H9 (cell line): ENCODE data around the gene DDX28. TPM values are rescaled to one million over a fixed set of nuclear protein-coding genes. Genes with fewer than 3 reads are reported as not detected.

Experiments
- DNase-seq: peaks from one replicate; pipeline ENCODE4 v3.0.0-alpha.2; 2017
- H2AFZ ChIP-seq: one replicate; pipeline ENCODE4 v1.6.1; 2013; ENCODE audit warnings: mild to moderate bottlenecking, low read length, control low read depth, moderate library complexity
- H2AK5ac ChIP-seq: 2 replicates; pipeline ENCODE4 v1.6.1; 2013; ENCODE audit warnings: low read length, control low read depth, mixed read lengths; ENCODE audit not compliant: insufficient read length
- H2BK120ac ChIP-seq: one replicate; pipeline ENCODE4 v1.6.1; 2013; ENCODE audit warnings: low read depth, mild to moderate bottlenecking, low read length, control low read depth, inconsistent platforms; ENCODE audit not compliant: poor library complexity, severe bottlenecking
- H2BK12ac ChIP-seq: 2 replicates; pipeline ENCODE4 v1.6.1; 2013; ENCODE audit warnings: low read length, control low read depth, mixed read lengths, low read depth; ENCODE audit not compliant: insufficient read length
- H2BK15ac ChIP-seq: 2 replicates; pipeline ENCODE4 v1.6.1; 2013; ENCODE audit warnings: low read depth, low read length, control low read depth
- H2BK20ac ChIP-seq: one replicate; pipeline ENCODE4 v1.6.1; 2013; ENCODE audit warnings: low read depth, mild to moderate bottlenecking, low read length, control low read depth, inconsistent platforms; ENCODE audit not compliant: poor library complexity, severe bottlenecking
- H2BK5ac ChIP-seq: 2 replicates; pipeline ENCODE4 v1.6.1; 2013; ENCODE audit warnings: low read length, control low read depth, mixed read lengths; ENCODE audit not compliant: insufficient read length
- H3K14ac ChIP-seq: 2 replicates; pipeline ENCODE4 v1.6.1; 2013; ENCODE audit warnings: low read length, control low read depth; ENCODE audit not compliant: insufficient read depth
- H3K18ac ChIP-seq: 2 replicates; pipeline ENCODE4 v1.6.1; 2013; ENCODE audit warnings: low read depth, mild to moderate bottlenecking, mixed read lengths, low read length, control low read depth; ENCODE audit not compliant: insufficient read length
- H3K23ac ChIP-seq: 2 replicates; pipeline ENCODE4 v1.6.1; 2013; ENCODE audit warnings: low read length, control low read depth, mixed read lengths, low read depth; ENCODE audit not compliant: insufficient read length
- H3K23me2 ChIP-seq: 2 replicates; pipeline ENCODE4 v1.6.1; 2013; ENCODE audit warnings: low read depth, mild to moderate bottlenecking, mixed read lengths, low read length, control low read depth; ENCODE audit not compliant: insufficient read length, poor library complexity, severe bottlenecking
- H3K27ac ChIP-seq: 2 replicates; pipeline ENCODE4 v1.5.1; 2013; ENCODE audit warnings: low read length, control low read depth, mixed read lengths, low read depth; ENCODE audit not compliant: insufficient read length
- H3K27me3 ChIP-seq: 2 replicates; pipeline ENCODE4 v1.6.1; 2013; ENCODE audit warnings: low read length, control low read depth, inconsistent platforms; ENCODE audit not compliant: insufficient read depth
- H3K4ac ChIP-seq: 2 replicates; pipeline ENCODE4 v1.6.1; 2013; ENCODE audit warnings: low read depth, mild to moderate bottlenecking, control low read depth, inconsistent platforms, low read length, moderate library complexity
- H3K4me1 ChIP-seq: 2 replicates; pipeline ENCODE4 v1.6.1; 2013; ENCODE audit warnings: low read length, control low read depth, inconsistent platforms; ENCODE audit not compliant: insufficient read depth
- H3K4me2 ChIP-seq: 2 replicates; pipeline ENCODE4 v1.6.1; 2013; ENCODE audit warnings: low read length, control low read depth, mixed read lengths; ENCODE audit not compliant: insufficient read length, insufficient read depth
- H3K56ac ChIP-seq: 2 replicates; pipeline ENCODE4 v1.6.1; 2013; ENCODE audit warnings: low read depth, mild to moderate bottlenecking, mixed read lengths, low read length, control low read depth; ENCODE audit not compliant: insufficient read length
- H3K79me1 ChIP-seq: 2 replicates; pipeline ENCODE4 v1.6.1; 2013; ENCODE audit warnings: low read depth, mild to moderate bottlenecking, moderate library complexity, low read length, control low read depth, inconsistent platforms; ENCODE audit not compliant: insufficient read depth, poor library complexity, severe bottlenecking
- H3K79me2 ChIP-seq: 2 replicates; pipeline ENCODE4 v1.6.1; 2013; ENCODE audit warnings: low read length, control low read depth, inconsistent platforms; ENCODE audit not compliant: insufficient read depth
- H3K9ac ChIP-seq: 2 replicates; pipeline ENCODE4 v1.6.1; 2013; ENCODE audit warnings: low read length, control low read depth, mixed read lengths; ENCODE audit not compliant: insufficient read length; ENCODE audit errors: extremely low read depth
- H3K9me3 ChIP-seq: one replicate; pipeline ENCODE4 v1.6.1; 2013; ENCODE audit warnings: low read depth, low read length, inconsistent platforms; ENCODE audit not compliant: control insufficient read depth
- H3T11ph ChIP-seq: one replicate; pipeline ENCODE4 v1.6.1; 2013; ENCODE audit warnings: mild to moderate bottlenecking, low read length, control low read depth, inconsistent platforms
- H4K20me1 ChIP-seq: one replicate; pipeline ENCODE4 v1.6.1; 2013; ENCODE audit not compliant: control insufficient read depth, insufficient read length, insufficient read depth
- H4K5ac ChIP-seq: 2 replicates; pipeline ENCODE4 v1.6.1; 2013; ENCODE audit warnings: low read depth, mild to moderate bottlenecking, mixed read lengths, low read length, control low read depth; ENCODE audit not compliant: insufficient read length
- H4K8ac ChIP-seq: replicated peaks from 2 replicates; pipeline ENCODE4 v1.6.1; 2013; ENCODE audit warnings: low read length, control low read depth, mixed read lengths, low read depth; ENCODE audit not compliant: insufficient read length
- H4K91ac ChIP-seq: 2 replicates; pipeline ENCODE4 v1.6.1; 2013; ENCODE audit warnings: low read depth, mild to moderate bottlenecking, moderate library complexity, mixed read lengths, low read length, control low read depth; ENCODE audit not compliant: insufficient read length
- H3K27ac Mint-ChIP-seq, 3 experiments: 2 replicates in 2 of 3; 3 replicates in 1 of 3; pipeline ENCODE4 v1.8.0; 2020 to 2021; ENCODE audit warnings: mixed read lengths in 3 of 3, mild to moderate bottlenecking in 1 of 3, moderate library complexity in 1 of 3
- H3K27me3 Mint-ChIP-seq: 2 replicates; pipeline ENCODE4 v1.8.0; 2021; ENCODE audit warnings: low read depth, mild to moderate bottlenecking, moderate library complexity, mixed read lengths
- H3K36me3 Mint-ChIP-seq, 3 experiments: 2 replicates in 2 of 3; 3 replicates in 1 of 3; pipeline ENCODE4 v1.8.0; 2020 to 2021; ENCODE audit warnings: low read depth in 3 of 3, mixed read lengths in 3 of 3; ENCODE audit not compliant: insufficient read depth in 1 of 3
- H3K4me1 Mint-ChIP-seq, 2 experiments: 2 replicates each; pipeline ENCODE4 v1.8.0; 2020; ENCODE audit warnings: mixed read lengths in 2 of 2
- H3K4me3 Mint-ChIP-seq, 2 experiments: 2 replicates in 1 of 2; 3 replicates in 1 of 2; pipeline ENCODE4 v1.8.0; 2020 to 2021; ENCODE audit warnings: mild to moderate bottlenecking in 2 of 2, mixed read lengths in 2 of 2, moderate library complexity in 1 of 2
- H3K9me3 Mint-ChIP-seq, 2 experiments: 2 replicates in 1 of 2; 3 replicates in 1 of 2; pipeline ENCODE4 v1.8.0; 2020; ENCODE audit warnings: mild to moderate bottlenecking in 2 of 2, mixed read lengths in 2 of 2, moderate library complexity in 1 of 2
- WGBS: extraction: QIAGEN DNeasy Blood & Tissue Kit; methylation state at CpG from one replicate; pipeline ENCODE4 v1.1.7; 2013; ENCODE audit warnings: missing lambda C conversion rate, low lambda C conversion rate, mixed read lengths; ENCODE audit not compliant: insufficient read length; ENCODE audit errors: extremely low coverage; 5-methylcytosine and 5-hydroxymethylcytosine counted together
- total RNA-seq: library from RNA; stranded (reverse); gene quantifications from 2 replicates; pipeline ENCODE4 v1.2.1, GENCODE V29; 2021
- TF ChIP-seq, protein P1 (sequence below): fragments of 200-600 bp; sonication (generic); conservative IDR thresholded peaks from 3 replicates; pipeline ENCODE4 v1.8.0; 2021; ENCODE audit warnings: antibody characterized with exemption, mild to moderate bottlenecking

Gene DDX28
- total RNA-seq, 1 experiment from 2014 or later, result 22.9 TPM

GRCh38 chr16:68041783-68042182 lies 18.8 kb upstream of the DDX28 start:
- H3K27ac Mint-ChIP-seq, result no peak overlapping the region
- H3K9me3 ChIP-seq, result no peaks in the 10 kb centered on the region
- no peaks in the 10 kb centered on the region for H3K23me2 ChIP-seq
- H2BK15ac ChIP-seq, result no peak overlapping the region
- peaks cover 7 to 20% (median 15%) of the 10 kb centered on the region in 3 experiments; a peak in 6 of 7 replicates for H3K36me3 Mint-ChIP-seq
- no peaks in the 10 kb centered on the region for H3K79me1 ChIP-seq
- no CpG with 5 or more reads among the region's 2 CpGs for WGBS
- no peaks in the 10 kb centered on the region for H3K79me2 ChIP-seq
- no peak overlapping the region for H3K27ac ChIP-seq
- peaks cover 2 to 3% of the 10 kb centered on the region in 2 experiments; a peak in 2 of 4 replicates for H3K4me1 Mint-ChIP-seq
- H3K4ac ChIP-seq, result no peak overlapping the region
- no peak overlapping the region for H4K91ac ChIP-seq
- no peak overlapping the region for H3T11ph ChIP-seq
- H2BK120ac ChIP-seq, result no peak overlapping the region
- no peak overlapping the region for H4K8ac ChIP-seq
- no peak overlapping the region for H2BK5ac ChIP-seq
- H3K56ac ChIP-seq, result no peak overlapping the region
- H4K20me1 ChIP-seq, result no peaks in the 10 kb centered on the region
- no peak overlapping the region for H2BK20ac ChIP-seq
- no peak for DNase-seq
- TF ChIP-seq, protein P1, sequence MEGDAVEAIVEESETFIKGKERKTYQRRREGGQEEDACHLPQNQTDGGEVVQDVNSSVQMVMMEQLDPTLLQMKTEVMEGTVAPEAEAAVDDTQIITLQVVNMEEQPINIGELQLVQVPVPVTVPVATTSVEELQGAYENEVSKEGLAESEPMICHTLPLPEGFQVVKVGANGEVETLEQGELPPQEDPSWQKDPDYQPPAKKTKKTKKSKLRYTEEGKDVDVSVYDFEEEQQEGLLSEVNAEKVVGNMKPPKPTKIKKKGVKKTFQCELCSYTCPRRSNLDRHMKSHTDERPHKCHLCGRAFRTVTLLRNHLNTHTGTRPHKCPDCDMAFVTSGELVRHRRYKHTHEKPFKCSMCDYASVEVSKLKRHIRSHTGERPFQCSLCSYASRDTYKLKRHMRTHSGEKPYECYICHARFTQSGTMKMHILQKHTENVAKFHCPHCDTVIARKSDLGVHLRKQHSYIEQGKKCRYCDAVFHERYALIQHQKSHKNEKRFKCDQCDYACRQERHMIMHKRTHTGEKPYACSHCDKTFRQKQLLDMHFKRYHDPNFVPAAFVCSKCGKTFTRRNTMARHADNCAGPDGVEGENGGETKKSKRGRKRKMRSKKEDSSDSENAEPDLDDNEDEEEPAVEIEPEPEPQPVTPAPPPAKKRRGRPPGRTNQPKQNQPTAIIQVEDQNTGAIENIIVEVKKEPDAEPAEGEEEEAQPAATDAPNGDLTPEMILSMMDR, result no peak
- no peak overlapping the region for H3K4me3 Mint-ChIP-seq
- H4K5ac ChIP-seq, result no peak overlapping the region
- no peaks in the 10 kb centered on the region for H3K27me3 Mint-ChIP-seq
- H3K23ac ChIP-seq, result no peak overlapping the region
- no peak overlapping the region for H3K4me2 ChIP-seq
- H3K18ac ChIP-seq, result no peak overlapping the region
- no peaks in the 10 kb centered on the region for H3K27me3 ChIP-seq
- H3K4me1 ChIP-seq, result no peaks in the 10 kb centered on the region
- H2AFZ ChIP-seq, result no peak overlapping the region
- no peak overlapping the region for H3K9ac ChIP-seq
- H2AK5ac ChIP-seq, result no peak overlapping the region
- H3K9me3 Mint-ChIP-seq, result no peaks in the 10 kb centered on the region
- H3K14ac ChIP-seq, result no peak overlapping the region
- H2BK12ac ChIP-seq, result no peak overlapping the region
